Astrocyte (in vitro differentiated cells and primary cell): ENCODE data around the gene CHST10. TPM values are rescaled to one million over a fixed set of nuclear protein-coding genes. Genes with fewer than 3 reads are reported as not detected.
"Not testable (repeated sequence)": the region's sequence is repeated elsewhere in the genome, so short reads cannot be mapped to it uniquely, and the experiment has no call there.

Experiments used
- DNase-seq: peaks from one replicate; pipeline ENCODE4 v3.0.0-alpha.2; 2010; ENCODE audit warnings: low read depth
- FAIRE-seq: peaks from 2 replicates; lab custom pipeline; 2011; peaks lifted over from hg19 to GRCh38; lab: Jason Lieb, UNC
- H2AFZ ChIP-seq: 2 replicates; pipeline ENCODE4 v1.6.0; 2012; ENCODE audit warnings: low read depth, low read length, inconsistent platforms
- H3K27ac ChIP-seq: 2 replicates; pipeline ENCODE4 v1.5.1; 2011; ENCODE audit warnings: low read depth, low read length, inconsistent platforms
- H3K27me3 ChIP-seq: 2 replicates; pipeline ENCODE4 v1.6.0; 2011; ENCODE audit warnings: low read length, inconsistent platforms; ENCODE audit not compliant: insufficient read depth
- H3K36me3 ChIP-seq: 2 replicates; pipeline ENCODE4 v1.5.1; 2011; ENCODE audit warnings: low read length, inconsistent platforms; ENCODE audit not compliant: insufficient read depth
- H3K4me1 ChIP-seq: 2 replicates; pipeline ENCODE4 v1.5.1; 2011; ENCODE audit warnings: low read length, inconsistent platforms; ENCODE audit not compliant: insufficient read depth
- H3K4me2 ChIP-seq: 2 replicates; pipeline ENCODE4 v1.6.0; 2012; ENCODE audit warnings: low read length, inconsistent platforms
- H3K4me3 ChIP-seq: 2 replicates; pipeline ENCODE4 v1.5.1; 2011; ENCODE audit warnings: low read depth, mild to moderate bottlenecking, low read length, inconsistent platforms; ENCODE audit not compliant: insufficient read depth
- H3K79me2 ChIP-seq: 2 replicates; pipeline ENCODE4 v1.6.0; 2012; ENCODE audit warnings: mild to moderate bottlenecking, low read length, inconsistent platforms; ENCODE audit not compliant: insufficient read depth
- H3K9ac ChIP-seq: 2 replicates; pipeline ENCODE4 v1.6.0; 2012; ENCODE audit warnings: mild to moderate bottlenecking, low read length, inconsistent platforms
- H3K9me3 ChIP-seq: 2 replicates; pipeline ENCODE4 v1.5.1; 2012; ENCODE audit warnings: low read depth, mild to moderate bottlenecking, low read length, inconsistent platforms; ENCODE audit not compliant: insufficient read depth
- H4K20me1 ChIP-seq: 2 replicates; pipeline ENCODE4 v1.6.0; 2012; ENCODE audit warnings: low read length, inconsistent platforms; ENCODE audit not compliant: insufficient read depth
- H3K27ac Mint-ChIP-seq: one replicate; pipeline ENCODE4 v1.8.0; 2021; ENCODE audit warnings: mild to moderate bottlenecking, mixed read lengths; ENCODE audit not compliant: unreplicated experiment
- H3K27me3 Mint-ChIP-seq: one replicate; pipeline ENCODE4 v1.8.0; 2021; ENCODE audit warnings: low read depth, mixed read lengths; ENCODE audit not compliant: unreplicated experiment
- H3K36me3 Mint-ChIP-seq: one replicate; pipeline ENCODE4 v1.8.0; 2021; ENCODE audit warnings: low read depth, mixed read lengths; ENCODE audit not compliant: unreplicated experiment
- H3K4me1 Mint-ChIP-seq: one replicate; pipeline ENCODE4 v1.8.0; 2021; ENCODE audit warnings: low read depth, mixed read lengths; ENCODE audit not compliant: unreplicated experiment
- H3K4me3 Mint-ChIP-seq: one replicate; pipeline ENCODE4 v1.8.0; 2021; ENCODE audit warnings: mild to moderate bottlenecking, moderate library complexity, mixed read lengths; ENCODE audit not compliant: unreplicated experiment
- H3K9me3 Mint-ChIP-seq: one replicate; pipeline ENCODE4 v1.8.0; 2021; ENCODE audit warnings: mild to moderate bottlenecking, mixed read lengths; ENCODE audit not compliant: unreplicated experiment
- CTCF ChIP-seq: IDR thresholded peaks from 2 replicates; pipeline ENCODE4 v1.5.1; 2011; ENCODE audit warnings: low read depth, mild to moderate bottlenecking, inconsistent platforms, low read length, moderate library complexity; ENCODE audit not compliant: insufficient read depth
- EZH2 ChIP-seq: IDR thresholded peaks from 2 replicates; pipeline ENCODE4 v1.6.1; 2012; ENCODE audit warnings: mild to moderate bottlenecking, low read length, inconsistent platforms; ENCODE audit not compliant: insufficient read depth
- total RNA-seq: library from RNA; stranded (reverse); gene quantifications from 2 replicates; pipeline ENCODE4 v1.2.1, GENCODE V29; 2021

The CHST10 gene
- total RNA-seq, 1 donor from 2014 or later: 12.7 TPM

- H3K27me3 ChIP-seq: peaks cover 7% of the 10 kb centered on the region
- no peak overlapping the region for H2AFZ ChIP-seq
- no peak overlapping the region for H3K4me2 ChIP-seq
- H3K9me3 ChIP-seq: no peaks in the 10 kb centered on the region
- H3K27ac ChIP-seq: no peak overlapping the region
- no peak overlapping the region for H3K4me3 ChIP-seq
- H3K9ac ChIP-seq: no peak overlapping the region
- DNase-seq (no peak), FAIRE-seq (no peak)
- Mint-ChIP-seq H3K27me3 (peaks cover 2% of the 10 kb centered on the region), H3K27ac (no peak overlapping the region), H3K4me1 (no peaks in the 10 kb centered on the region), H3K36me3 (no peaks in the 10 kb centered on the region), H3K4me3 (no peak overlapping the region), H3K9me3 (no peaks in the 10 kb centered on the region)
- no peaks in the 10 kb centered on the region for H3K4me1 ChIP-seq
- H3K36me3 ChIP-seq: no peaks in the 10 kb centered on the region
- H3K79me2 ChIP-seq: no peaks in the 10 kb centered on the region
- TF ChIP-seq EZH2: no peak
- no peak for TF ChIP-seq CTCF
- H4K20me1 ChIP-seq: no peaks in the 10 kb centered on the region
Observed at GRCh38 chr2:100376836-100377235, 40.6 kb downstream of the CHST10 start.

- H3K9me3 Mint-ChIP-seq: peaks cover 5% of the 10 kb centered on the region
- Histone ChIP-seq H3K4me2 (no peak overlapping the region), H3K79me2 (no peaks in the 10 kb centered on the region), H3K9ac (no peak overlapping the region), H3K27me3 (no peaks in the 10 kb centered on the region), H3K4me1 (no peaks in the 10 kb centered on the region), H3K4me3 (no peak overlapping the region), H3K36me3 (no peaks in the 10 kb centered on the region), H3K27ac (no peak overlapping the region), H2AFZ (no peak overlapping the region), H4K20me1 (no peaks in the 10 kb centered on the region), H3K9me3 (peaks cover 4% of the 10 kb centered on the region)
- no peak for DNase-seq
- H3K36me3 Mint-ChIP-seq: peaks cover 2% of the 10 kb centered on the region
- no peak overlapping the region for H3K27ac Mint-ChIP-seq
- H3K4me3 Mint-ChIP-seq: no peak overlapping the region
- peaks cover 3% of the 10 kb centered on the region for H3K4me1 Mint-ChIP-seq
- TF ChIP-seq EZH2: no peak
- TF ChIP-seq CTCF: no peak
- FAIRE-seq: no peak
- no peaks in the 10 kb centered on the region for H3K27me3 Mint-ChIP-seq
Observed at GRCh38 chr2:100367163-100367562, 50.3 kb downstream of the CHST10 start.

- FAIRE-seq (no peak), DNase-seq (peak; percentile 96)
- no peak overlapping the region for H3K4me2 ChIP-seq
- no peak overlapping the region for H3K4me3 Mint-ChIP-seq
- H3K27me3 ChIP-seq: no peaks in the 10 kb centered on the region
- TF ChIP-seq EZH2: no peak
- no peak for TF ChIP-seq CTCF
- H2AFZ ChIP-seq: no peak overlapping the region
- peaks cover 4% of the 10 kb centered on the region for H3K9me3 ChIP-seq
- no peak overlapping the region for H3K27ac Mint-ChIP-seq
- no peak overlapping the region for H3K9ac ChIP-seq
- H3K4me3 ChIP-seq: no peak overlapping the region
- H3K27ac ChIP-seq: no peak overlapping the region
- H3K27me3 Mint-ChIP-seq: no peaks in the 10 kb centered on the region
- H3K4me1 Mint-ChIP-seq: peaks cover 3% of the 10 kb centered on the region
- H3K9me3 Mint-ChIP-seq: peaks cover 8% of the 10 kb centered on the region
- no peaks in the 10 kb centered on the region for H3K4me1 ChIP-seq
- H3K36me3 Mint-ChIP-seq: peaks cover 2% of the 10 kb centered on the region
- no peaks in the 10 kb centered on the region for H4K20me1 ChIP-seq
- no peaks in the 10 kb centered on the region for H3K36me3 ChIP-seq
- H3K79me2 ChIP-seq: no peaks in the 10 kb centered on the region
Observed at GRCh38 chr2:100365434-100365833, 52.0 kb downstream of the CHST10 start.

- H3K27ac ChIP-seq, H3K36me3 ChIP-seq, H3K9ac ChIP-seq, H3K4me1 ChIP-seq, H3K4me2 ChIP-seq, H3K27me3 Mint-ChIP-seq, H3K79me2 ChIP-seq, H3K4me3 Mint-ChIP-seq, H2AFZ ChIP-seq, H3K36me3 Mint-ChIP-seq, H3K4me3 ChIP-seq, H3K9me3 ChIP-seq, DNase-seq, H4K20me1 ChIP-seq, H3K27ac Mint-ChIP-seq, H3K27me3 ChIP-seq, FAIRE-seq, H3K4me1 Mint-ChIP-seq: not testable (repeated sequence)
- peaks cover 11% of the 10 kb centered on the region for H3K9me3 Mint-ChIP-seq
Observed at GRCh38 chr2:100362269-100362668, 55.2 kb downstream of the CHST10 start.
